H9 (cell line): ENCODE results near the gene SLC6A7. TPM values are rescaled to one million over a fixed set of nuclear protein-coding genes. Genes with fewer than 3 reads are reported as not detected.

ENCODE experiments used
- DNase-seq: peaks from one replicate; pipeline ENCODE4 v3.0.0-alpha.2; 2017
- H2AFZ ChIP-seq: one replicate; pipeline ENCODE4 v1.6.1; 2013; ENCODE audit warnings: mild to moderate bottlenecking, low read length, control low read depth, moderate library complexity
- H2AK5ac ChIP-seq: 2 replicates; pipeline ENCODE4 v1.6.1; 2013; ENCODE audit warnings: low read length, control low read depth, mixed read lengths; ENCODE audit not compliant: insufficient read length
- H2BK120ac ChIP-seq: one replicate; pipeline ENCODE4 v1.6.1; 2013; ENCODE audit warnings: low read depth, mild to moderate bottlenecking, low read length, control low read depth, inconsistent platforms; ENCODE audit not compliant: poor library complexity, severe bottlenecking
- H2BK12ac ChIP-seq: 2 replicates; pipeline ENCODE4 v1.6.1; 2013; ENCODE audit warnings: low read length, control low read depth, mixed read lengths, low read depth; ENCODE audit not compliant: insufficient read length
- H2BK15ac ChIP-seq: 2 replicates; pipeline ENCODE4 v1.6.1; 2013; ENCODE audit warnings: low read depth, low read length, control low read depth
- H2BK20ac ChIP-seq: one replicate; pipeline ENCODE4 v1.6.1; 2013; ENCODE audit warnings: low read depth, mild to moderate bottlenecking, low read length, control low read depth, inconsistent platforms; ENCODE audit not compliant: poor library complexity, severe bottlenecking
- H2BK5ac ChIP-seq: 2 replicates; pipeline ENCODE4 v1.6.1; 2013; ENCODE audit warnings: low read length, control low read depth, mixed read lengths; ENCODE audit not compliant: insufficient read length
- H3K14ac ChIP-seq: 2 replicates; pipeline ENCODE4 v1.6.1; 2013; ENCODE audit warnings: low read length, control low read depth; ENCODE audit not compliant: insufficient read depth
- H3K18ac ChIP-seq: 2 replicates; pipeline ENCODE4 v1.6.1; 2013; ENCODE audit warnings: low read depth, mild to moderate bottlenecking, mixed read lengths, low read length, control low read depth; ENCODE audit not compliant: insufficient read length
- H3K23ac ChIP-seq: 2 replicates; pipeline ENCODE4 v1.6.1; 2013; ENCODE audit warnings: low read length, control low read depth, mixed read lengths, low read depth; ENCODE audit not compliant: insufficient read length
- H3K23me2 ChIP-seq: 2 replicates; pipeline ENCODE4 v1.6.1; 2013; ENCODE audit warnings: low read depth, mild to moderate bottlenecking, mixed read lengths, low read length, control low read depth; ENCODE audit not compliant: insufficient read length, poor library complexity, severe bottlenecking
- H3K27ac ChIP-seq: 2 replicates; pipeline ENCODE4 v1.5.1; 2013; ENCODE audit warnings: low read length, control low read depth, mixed read lengths, low read depth; ENCODE audit not compliant: insufficient read length
- H3K27me3 ChIP-seq: 2 replicates; pipeline ENCODE4 v1.6.1; 2013; ENCODE audit warnings: low read length, control low read depth, inconsistent platforms; ENCODE audit not compliant: insufficient read depth
- H3K4ac ChIP-seq: 2 replicates; pipeline ENCODE4 v1.6.1; 2013; ENCODE audit warnings: low read depth, mild to moderate bottlenecking, control low read depth, inconsistent platforms, low read length, moderate library complexity
- H3K4me1 ChIP-seq: 2 replicates; pipeline ENCODE4 v1.6.1; 2013; ENCODE audit warnings: low read length, control low read depth, inconsistent platforms; ENCODE audit not compliant: insufficient read depth
- H3K4me2 ChIP-seq: 2 replicates; pipeline ENCODE4 v1.6.1; 2013; ENCODE audit warnings: low read length, control low read depth, mixed read lengths; ENCODE audit not compliant: insufficient read length, insufficient read depth
- H3K56ac ChIP-seq: 2 replicates; pipeline ENCODE4 v1.6.1; 2013; ENCODE audit warnings: low read depth, mild to moderate bottlenecking, mixed read lengths, low read length, control low read depth; ENCODE audit not compliant: insufficient read length
- H3K79me1 ChIP-seq: 2 replicates; pipeline ENCODE4 v1.6.1; 2013; ENCODE audit warnings: low read depth, mild to moderate bottlenecking, moderate library complexity, low read length, control low read depth, inconsistent platforms; ENCODE audit not compliant: insufficient read depth, poor library complexity, severe bottlenecking
- H3K79me2 ChIP-seq: 2 replicates; pipeline ENCODE4 v1.6.1; 2013; ENCODE audit warnings: low read length, control low read depth, inconsistent platforms; ENCODE audit not compliant: insufficient read depth
- H3K9ac ChIP-seq: 2 replicates; pipeline ENCODE4 v1.6.1; 2013; ENCODE audit warnings: low read length, control low read depth, mixed read lengths; ENCODE audit not compliant: insufficient read length; ENCODE audit errors: extremely low read depth
- H3K9me3 ChIP-seq: one replicate; pipeline ENCODE4 v1.6.1; 2013; ENCODE audit warnings: low read depth, low read length, inconsistent platforms; ENCODE audit not compliant: control insufficient read depth
- H3T11ph ChIP-seq: one replicate; pipeline ENCODE4 v1.6.1; 2013; ENCODE audit warnings: mild to moderate bottlenecking, low read length, control low read depth, inconsistent platforms
- H4K20me1 ChIP-seq: one replicate; pipeline ENCODE4 v1.6.1; 2013; ENCODE audit not compliant: control insufficient read depth, insufficient read length, insufficient read depth
- H4K5ac ChIP-seq: 2 replicates; pipeline ENCODE4 v1.6.1; 2013; ENCODE audit warnings: low read depth, mild to moderate bottlenecking, mixed read lengths, low read length, control low read depth; ENCODE audit not compliant: insufficient read length
- H4K8ac ChIP-seq: replicated peaks from 2 replicates; pipeline ENCODE4 v1.6.1; 2013; ENCODE audit warnings: low read length, control low read depth, mixed read lengths, low read depth; ENCODE audit not compliant: insufficient read length
- H4K91ac ChIP-seq: 2 replicates; pipeline ENCODE4 v1.6.1; 2013; ENCODE audit warnings: low read depth, mild to moderate bottlenecking, moderate library complexity, mixed read lengths, low read length, control low read depth; ENCODE audit not compliant: insufficient read length
- H3K27ac Mint-ChIP-seq, 3 experiments: 2 replicates in 2 of 3; 3 replicates in 1 of 3; pipeline ENCODE4 v1.8.0; 2020 to 2021; ENCODE audit warnings: mixed read lengths in 3 of 3, mild to moderate bottlenecking in 1 of 3, moderate library complexity in 1 of 3
- H3K27me3 Mint-ChIP-seq: 2 replicates; pipeline ENCODE4 v1.8.0; 2021; ENCODE audit warnings: low read depth, mild to moderate bottlenecking, moderate library complexity, mixed read lengths
- H3K36me3 Mint-ChIP-seq, 3 experiments: 2 replicates in 2 of 3; 3 replicates in 1 of 3; pipeline ENCODE4 v1.8.0; 2020 to 2021; ENCODE audit warnings: low read depth in 3 of 3, mixed read lengths in 3 of 3; ENCODE audit not compliant: insufficient read depth in 1 of 3
- H3K4me1 Mint-ChIP-seq, 2 experiments: 2 replicates each; pipeline ENCODE4 v1.8.0; 2020; ENCODE audit warnings: mixed read lengths in 2 of 2
- H3K4me3 Mint-ChIP-seq, 2 experiments: 2 replicates in 1 of 2; 3 replicates in 1 of 2; pipeline ENCODE4 v1.8.0; 2020 to 2021; ENCODE audit warnings: mild to moderate bottlenecking in 2 of 2, mixed read lengths in 2 of 2, moderate library complexity in 1 of 2
- H3K9me3 Mint-ChIP-seq, 2 experiments: 2 replicates in 1 of 2; 3 replicates in 1 of 2; pipeline ENCODE4 v1.8.0; 2020; ENCODE audit warnings: mild to moderate bottlenecking in 2 of 2, mixed read lengths in 2 of 2, moderate library complexity in 1 of 2
- CTCF ChIP-seq: fragments of 200-600 bp; sonication (generic); conservative IDR thresholded peaks from 3 replicates; pipeline ENCODE4 v1.8.0; 2021; ENCODE audit warnings: antibody characterized with exemption, mild to moderate bottlenecking
- WGBS: extraction: QIAGEN DNeasy Blood & Tissue Kit; methylation state at CpG from one replicate; pipeline ENCODE4 v1.1.7; 2013; ENCODE audit warnings: missing lambda C conversion rate, low lambda C conversion rate, mixed read lengths; ENCODE audit not compliant: insufficient read length; ENCODE audit errors: extremely low coverage; 5-methylcytosine and 5-hydroxymethylcytosine counted together
- total RNA-seq: library from RNA; stranded (reverse); gene quantifications from 2 replicates; pipeline ENCODE4 v1.2.1, GENCODE V29; 2021

SLC6A7 gene
- total RNA-seq, 1 experiment from 2014 or later: not detected

GRCh38 chr5:150245808-150246207 lies 55.9 kb downstream of the SLC6A7 start:
- no peak for TF ChIP-seq CTCF
- H3K9ac ChIP-seq: no peak overlapping the region
- no peak overlapping the region for H3K56ac ChIP-seq
- no peaks in the 10 kb centered on the region for H3K79me2 ChIP-seq
- H3K4ac ChIP-seq: no peak overlapping the region
- peaks cover 3 to 13% of the 10 kb centered on the region in 2 experiments; a peak in 3 of 4 replicates for H3K4me1 Mint-ChIP-seq
- no peak overlapping the region for H3K14ac ChIP-seq
- no peak overlapping the region for H2BK20ac ChIP-seq
- no peak overlapping the region for H2BK120ac ChIP-seq
- no peak overlapping the region for H3K18ac ChIP-seq
- no peak overlapping the region for H4K91ac ChIP-seq
- WGBS: no CpG with 5 or more reads among the region's 3 CpGs
- H4K5ac ChIP-seq: no peak overlapping the region
- no peaks in the 10 kb centered on the region for H3K9me3 Mint-ChIP-seq
- no peak overlapping the region for H2BK12ac ChIP-seq
- no peak overlapping the region for H2AK5ac ChIP-seq
- no peak overlapping the region for H3K27ac ChIP-seq
- no peak overlapping the region for H2BK5ac ChIP-seq
- no peaks in the 10 kb centered on the region for H3K9me3 ChIP-seq
- no peak overlapping the region; a peak in 1 of 7 replicates for H3K27ac Mint-ChIP-seq
- H2BK15ac ChIP-seq: no peak overlapping the region
- no peak overlapping the region for H3K23ac ChIP-seq
- no peak overlapping the region for H3K4me2 ChIP-seq
- no peaks in the 10 kb centered on the region; the same call in 1 of the 2 replicates for H3K4me1 ChIP-seq
- no peaks in the 10 kb centered on the region for H3K27me3 ChIP-seq
- peaks cover 10% of the 10 kb centered on the region for H3K27me3 Mint-ChIP-seq
- no peak overlapping the region for H4K8ac ChIP-seq
- no peaks in the 10 kb centered on the region for H3K23me2 ChIP-seq
- H4K20me1 ChIP-seq: no peaks in the 10 kb centered on the region
- H3K36me3 Mint-ChIP-seq: no peaks in the 10 kb centered on the region; a peak in 1 of 7 replicates
- H3K4me3 Mint-ChIP-seq: no peak overlapping the region
- H3K79me1 ChIP-seq: no peaks in the 10 kb centered on the region
- DNase-seq: no peak
- no peak overlapping the region for H2AFZ ChIP-seq
- no peak overlapping the region for H3T11ph ChIP-seq
